Vagina (tissue), 2 donors: ENCODE results near the gene CYP27C1.

ENCODE experiments used
- CTCF ChIP-seq, 3 experiments: fragments of 450-650 bp in 2 of 3; fragments of 200-600 bp in 1 of 3; sonication (generic) in 1 of 3; IDR thresholded peaks; one replicate each; pipeline ENCODE4 v1.5.1; 2017 to 2019; ENCODE audit warnings: antibody characterized with exemption in 3 of 3, mild to moderate bottlenecking in 2 of 3, moderate library complexity in 2 of 3
- POLR2A ChIP-seq, 2 donors: fragments of 450-650 bp; IDR thresholded peaks; one replicate each; pipeline ENCODE4 v1.6.1; 2017; ENCODE audit warnings: antibody characterized with exemption in 2 of 2, mild to moderate bottlenecking in 2 of 2, moderate library complexity in 2 of 2
- POLR2AphosphoS5 ChIP-seq, 2 donors: sonication (generic); formaldehyde crosslinking; IDR thresholded peaks; one replicate each; pipeline ENCODE4 v1.9.0; 2017; ENCODE audit warnings: antibody characterized with exemption in 2 of 2, mild to moderate bottlenecking in 2 of 2, low read depth in 1 of 2; ENCODE audit not compliant: insufficient read depth in 1 of 2

GRCh38 chr2:127259355-127259754 is 39.3 kb upstream of the CYP27C1 start:
- TF ChIP-seq CTCF (IDR thresholded peaks at IDR 0.05) (no peak), POLR2A (IDR thresholded peaks at IDR 0.05) (no peak), POLR2AphosphoS5 (IDR thresholded peaks at IDR 0.05; ENCODE audit: insufficient read depth in 1 of 2, low read depth in 1 of 2) (no peak)
